Measurements from ENCODE around the gene CAV1. TPM values are rescaled to one million over a fixed set of nuclear protein-coding genes. Genes with fewer than 3 reads are reported as not detected.

The CAV1 gene
- total and polyA plus RNA-seq, 7 donors = 57.6 to 120 (median 68.1) TPM

GRCh38 chr7:116593359-116594075 lies 68.7 kb downstream of the CAV1 start:
- TF ChIP-seq, protein P1, sequence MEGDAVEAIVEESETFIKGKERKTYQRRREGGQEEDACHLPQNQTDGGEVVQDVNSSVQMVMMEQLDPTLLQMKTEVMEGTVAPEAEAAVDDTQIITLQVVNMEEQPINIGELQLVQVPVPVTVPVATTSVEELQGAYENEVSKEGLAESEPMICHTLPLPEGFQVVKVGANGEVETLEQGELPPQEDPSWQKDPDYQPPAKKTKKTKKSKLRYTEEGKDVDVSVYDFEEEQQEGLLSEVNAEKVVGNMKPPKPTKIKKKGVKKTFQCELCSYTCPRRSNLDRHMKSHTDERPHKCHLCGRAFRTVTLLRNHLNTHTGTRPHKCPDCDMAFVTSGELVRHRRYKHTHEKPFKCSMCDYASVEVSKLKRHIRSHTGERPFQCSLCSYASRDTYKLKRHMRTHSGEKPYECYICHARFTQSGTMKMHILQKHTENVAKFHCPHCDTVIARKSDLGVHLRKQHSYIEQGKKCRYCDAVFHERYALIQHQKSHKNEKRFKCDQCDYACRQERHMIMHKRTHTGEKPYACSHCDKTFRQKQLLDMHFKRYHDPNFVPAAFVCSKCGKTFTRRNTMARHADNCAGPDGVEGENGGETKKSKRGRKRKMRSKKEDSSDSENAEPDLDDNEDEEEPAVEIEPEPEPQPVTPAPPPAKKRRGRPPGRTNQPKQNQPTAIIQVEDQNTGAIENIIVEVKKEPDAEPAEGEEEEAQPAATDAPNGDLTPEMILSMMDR (IDR thresholded peaks at IDR 0.05) = no peak
- Histone ChIP-seq H3K36me3 (ENCODE audit: insufficient read depth in 1 of 2, low read depth in 1 of 2) (no peaks in the 10 kb centered on the region), H3K9me3 (no peaks in the 10 kb centered on the region), H3K4me3 (no peak overlapping the region), H3K27ac (no peak overlapping the region), H3K27me3 (ENCODE audit: insufficient read depth in 3 of 3, low read length in 2 of 3) (no peaks in the 10 kb centered on the region), H3K4me1 (peaks cover 10% of the 10 kb centered on the region)
- WGBS, 3 donors = 50 to 71% (median 53%) methylated on average over 5 of the region's 5 CpGs
- ATAC-seq = no peak
- no peak for DNase-seq
- intact Hi-C loops (cut with DNase I) = loop anchor here in 1 of 2 donors (2.0 to 5.0 kb wide), 3 partner anchors 69 to 421 kb away; no protein-coding TSS in a partner anchor

GRCh38 chr7:116595063-116595462 lies 70.2 kb downstream of the CAV1 start:
- Histone ChIP-seq H3K4me3 (no peak overlapping the region), H3K27ac (no peak overlapping the region), H3K4me1 (peaks cover 10% of the 10 kb centered on the region), H3K36me3 (ENCODE audit: insufficient read depth in 1 of 2, low read depth in 1 of 2) (no peaks in the 10 kb centered on the region), H3K27me3 (ENCODE audit: insufficient read depth in 3 of 3, low read length in 2 of 3) (no peaks in the 10 kb centered on the region), H3K9me3 (no peaks in the 10 kb centered on the region)
- ATAC-seq (no peak), DNase-seq (no peak)
- 97 to 100% (median 97%) methylated on average over 9 of the region's 9 CpGs for WGBS, 3 donors
- intact Hi-C loops (cut with DNase I) = no loop called here
- TF ChIP-seq, protein P1 (IDR thresholded peaks at IDR 0.05) = no peak

DNA sequence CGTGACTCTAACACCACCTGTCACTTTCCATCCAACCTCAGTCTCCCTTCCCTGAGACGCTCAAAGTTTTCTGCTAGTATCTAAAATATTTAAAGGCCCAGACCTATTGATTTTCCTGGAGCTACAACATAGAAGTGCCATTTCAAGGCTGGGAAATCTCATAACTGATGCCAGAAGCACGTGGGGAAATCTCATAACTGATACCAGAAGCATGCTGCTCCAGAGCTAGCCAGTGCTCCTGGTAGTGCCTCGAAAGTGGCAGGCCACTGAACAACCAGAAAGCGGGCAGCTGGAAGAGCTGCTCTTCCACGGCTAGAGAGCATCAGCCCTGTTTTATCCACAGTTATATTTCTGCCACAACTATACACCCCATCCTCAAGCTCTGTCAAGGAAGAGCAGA lies 72.5 kb downstream of the CAV1 start:
- TF ChIP-seq, protein P1 (IDR thresholded peaks at IDR 0.05) = no peak
- intact Hi-C loops (cut with DNase I) = no loop called here
- Histone ChIP-seq H3K4me1 (peaks cover 8% of the 10 kb centered on the region), H3K9me3 (no peaks in the 10 kb centered on the region), H3K4me3 (no peak overlapping the region), H3K36me3 (ENCODE audit: insufficient read depth in 1 of 2, low read depth in 1 of 2) (no peaks in the 10 kb centered on the region), H3K27ac (no peak overlapping the region), H3K27me3 (ENCODE audit: insufficient read depth in 3 of 3, low read length in 2 of 3) (no peaks in the 10 kb centered on the region)
- DNase-seq = no peak
- WGBS, 3 donors = 73 to 90% (median 75%) methylated on average over 6 of the region's 6 CpGs
- no peak for ATAC-seq

GRCh38 chr7:116598278-116598677 lies 73.4 kb downstream of the CAV1 start:
- Histone ChIP-seq H3K36me3 (ENCODE audit: insufficient read depth in 1 of 2, low read depth in 1 of 2) (no peaks in the 10 kb centered on the region), H3K27ac (no peak overlapping the region), H3K4me3 (no peak overlapping the region), H3K4me1 (peaks cover under 1% of the 10 kb centered on the region), H3K27me3 (ENCODE audit: insufficient read depth in 3 of 3, low read length in 2 of 3) (no peaks in the 10 kb centered on the region), H3K9me3 (no peaks in the 10 kb centered on the region)
- peak; percentile 53 to 75 (median 66) for ATAC-seq
- intact Hi-C loops (cut with DNase I) = no loop called here
- no peak for DNase-seq
- TF ChIP-seq, protein P1 (IDR thresholded peaks at IDR 0.05) = peak; percentile 22
- WGBS, 3 donors = 68 to 82% (median 70%) methylated on average over 5 of the region's 5 CpGs

DNA sequence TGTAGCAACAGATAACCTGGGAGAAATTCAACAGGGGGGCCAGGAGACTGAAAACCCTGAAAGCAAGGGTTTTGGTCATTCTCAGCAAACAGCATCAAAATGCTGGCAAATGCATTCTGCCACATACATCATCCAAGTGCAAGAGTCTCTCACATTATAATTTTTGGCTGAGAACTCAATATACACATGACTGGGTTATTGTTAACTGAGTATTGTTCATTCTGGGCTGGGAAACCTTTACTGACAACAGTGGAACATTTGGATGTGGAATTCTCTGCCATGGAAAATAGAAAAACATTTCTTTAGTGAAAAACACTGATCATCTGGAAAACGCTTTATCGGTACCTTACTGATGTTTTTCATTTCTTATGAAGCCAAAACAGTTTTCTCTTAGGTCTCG lies 74.0 kb downstream of the CAV1 start:
- Histone ChIP-seq H3K36me3 (ENCODE audit: insufficient read depth in 1 of 2, low read depth in 1 of 2) (no peaks in the 10 kb centered on the region), H3K27me3 (ENCODE audit: insufficient read depth in 3 of 3, low read length in 2 of 3) (no peaks in the 10 kb centered on the region), H3K27ac (no peak overlapping the region), H3K4me1 (no peaks in the 10 kb centered on the region), H3K4me3 (no peak overlapping the region), H3K9me3 (no peaks in the 10 kb centered on the region)
- DNase-seq (no peak), ATAC-seq (no peak)
- intact Hi-C loops (cut with DNase I) = no loop called here
- TF ChIP-seq, protein P1 (IDR thresholded peaks at IDR 0.05) = no peak
- WGBS, 3 donors = 80 to 87% (median 83%) methylated on average over 3 of the region's 3 CpGs

Measured in psoas muscle (tissue), 8 donors.